T-cell (primary cell): ENCODE data around the gene ITGA7. TPM values are rescaled to one million over a fixed set of nuclear protein-coding genes. Genes with fewer than 3 reads are reported as not detected.

Source experiments
- ATAC-seq, 4 experiments: fragments of 200-7000 bp in 3 of 4; fragments of 150-1000 bp in 1 of 4; cut with Tn5 transposase; replicated peaks in 1 of 4; 1 replicate in 3 of 4; 2 replicates in 1 of 4; pipeline ENCODE4 v1.10.0; 2021; ENCODE audit warnings: moderate library complexity in 3 of 4, mild to moderate bottlenecking in 2 of 4, moderate number of reproducible peaks in 1 of 4
- CTCF ChIA-PET, 2 donors: fragments of 300-600 bp; sonication (Branson Sonifier 250); formaldehyde crosslinking; loops; one replicate each; lab custom pipeline; 2022; ENCODE audit warnings: antibody characterized with exemption in 2 of 2; lab: Charles Lee
- POLR2A ChIA-PET, 2 donors: fragments of 300-600 bp; sonication (Branson Sonifier 250); formaldehyde crosslinking; loops; one replicate each; lab custom pipeline; 2022; ENCODE audit warnings: antibody characterized with exemption in 2 of 2; lab: Charles Lee
- DNase-seq, 35 experiments: peaks; one replicate each; pipeline versions ENCODE4 v3.0.0 to v3.0.0-alpha.2; 2013 to 2023
- H3K27ac ChIP-seq: one replicate; pipeline ENCODE4 v1.5.1; 2013; ENCODE audit warnings: low read length
- H3K27me3 ChIP-seq, 2 experiments: replicated peaks in 1 of 2; 1 replicate in 1 of 2; 2 replicates in 1 of 2; pipeline versions ENCODE4 v1.6.1 to v1.7.0; 2013; ENCODE audit warnings: low read length in 1 of 2, mixed read lengths in 1 of 2; ENCODE audit not compliant: control insufficient read depth in 2 of 2, insufficient read depth in 2 of 2; ENCODE audit errors: extremely low read depth in 1 of 2
- H3K36me3 ChIP-seq, 2 donors: 1 replicate in 1 of 2; 2 replicates in 1 of 2; pipeline versions ENCODE4 v1.6.1 to v1.7.0; 2013; ENCODE audit warnings: low read length in 1 of 2; ENCODE audit not compliant: control insufficient read depth in 2 of 2, insufficient read depth in 1 of 2; ENCODE audit errors: extremely low read depth in 1 of 2
- H3K4me1 ChIP-seq, 2 experiments: 1 replicate in 1 of 2; 2 replicates in 1 of 2; pipeline versions ENCODE4 v1.6.1 to v1.7.0; 2013; ENCODE audit warnings: low read length in 2 of 2, mixed read lengths in 1 of 2; ENCODE audit not compliant: insufficient read depth in 2 of 2, control insufficient read depth in 1 of 2; ENCODE audit errors: extremely low read depth in 1 of 2
- H3K4me3 ChIP-seq, 2 donors: 1 replicate in 1 of 2; 2 replicates in 1 of 2; pipeline versions ENCODE4 v1.5.1 to v1.7.0; 2013; ENCODE audit warnings: mild to moderate bottlenecking in 2 of 2, low read length in 1 of 2, moderate library complexity in 1 of 2; ENCODE audit not compliant: control insufficient read depth in 1 of 2; ENCODE audit errors: extremely low read depth in 1 of 2
- H3K9me3 ChIP-seq: 2 replicates; pipeline ENCODE4 v1.7.0; 2013
- H3K27ac Mint-ChIP-seq, 2 donors: one replicate each; pipeline ENCODE4 v1.8.0; 2020 to 2021; ENCODE audit warnings: mild to moderate bottlenecking in 2 of 2, mixed read lengths in 2 of 2
- H3K27me3 Mint-ChIP-seq, 2 donors: one replicate each; pipeline ENCODE4 v1.8.0; 2021 to 2022; ENCODE audit warnings: mixed read lengths in 2 of 2
- H3K36me3 Mint-ChIP-seq: one replicate; pipeline ENCODE4 v1.8.0; 2021; ENCODE audit warnings: mixed read lengths
- H3K4me1 Mint-ChIP-seq, 3 donors: one replicate each; pipeline ENCODE4 v1.8.0; 2020 to 2022; ENCODE audit warnings: mixed read lengths in 3 of 3, mild to moderate bottlenecking in 1 of 3
- H3K4me3 Mint-ChIP-seq, 3 donors: one replicate each; pipeline ENCODE4 v1.8.0; 2020 to 2022; ENCODE audit warnings: mild to moderate bottlenecking in 3 of 3, mixed read lengths in 3 of 3, moderate library complexity in 3 of 3
- H3K9me3 Mint-ChIP-seq, 3 donors: one replicate each; pipeline ENCODE4 v1.8.0; 2020 to 2022; ENCODE audit warnings: mixed read lengths in 3 of 3
- WGBS: methylation state at CpG from one replicate; pipeline ENCODE4 v1.1.5; 2013; ENCODE audit warnings: missing lambda C conversion rate; ENCODE audit not compliant: insufficient coverage; 5-methylcytosine and 5-hydroxymethylcytosine counted together
- total RNA-seq, 35 experiments: library from RNA in 6 of 35; stranded (reverse) in 6 of 35; fragments of 120-200 nt in 1 of 35; gene quantifications; one replicate each; pipeline versions ENCODE4 v1.2.1 to v1.2.4 and lab custom pipeline; 2013 to 2026

Gene ITGA7
- total RNA-seq, 5 donors from 2014 or later (not counting 1 experiment from before 2014, with no cell fraction given): 2.6 to 4.6 (median 3.1) TPM

GRCh38 chr12:55699471-55700055 is 8.1 kb downstream of the ITGA7 start:
- ChIA-PET CTCF (no interaction called here), POLR2A (no interaction called here)
- no peaks in the 10 kb centered on the region for H3K36me3 ChIP-seq
- Mint-ChIP-seq H3K27ac (no peak overlapping the region), H3K4me1 (no peaks in the 10 kb centered on the region), H3K9me3 (no peaks in the 10 kb centered on the region), H3K27me3 (peaks cover 2 to 9% of the 10 kb centered on the region in 2 donors), H3K36me3 (no peaks in the 10 kb centered on the region), H3K4me3 (no peak overlapping the region)
- no peak overlapping the region for H3K4me3 ChIP-seq
- ATAC-seq: no peak
- 67% methylated on average over 3 of the region's 5 CpGs for WGBS
- peaks cover 0 to 41% of the 10 kb centered on the region in 2 experiments for H3K27me3 ChIP-seq
- H3K4me1 ChIP-seq: no peaks in the 10 kb centered on the region
- no peak overlapping the region for H3K27ac ChIP-seq
- no peaks in the 10 kb centered on the region for H3K9me3 ChIP-seq
- DNase-seq: no peak

- WGBS: no CpG with 5 or more reads among the region's 1 CpG
- Histone ChIP-seq H3K36me3 (no peaks in the 10 kb centered on the region), H3K4me3 (no peak overlapping the region), H3K9me3 (no peaks in the 10 kb centered on the region), H3K27ac (no peak overlapping the region), H3K4me1 (no peaks in the 10 kb centered on the region), H3K27me3 (peaks cover 0 to 43% of the 10 kb centered on the region in 2 experiments)
- DNase-seq (no peak), ATAC-seq (no peak)
- Mint-ChIP-seq H3K36me3 (no peaks in the 10 kb centered on the region), H3K27ac (no peak overlapping the region), H3K27me3 (peaks cover 2 to 9% of the 10 kb centered on the region in 2 donors), H3K9me3 (no peaks in the 10 kb centered on the region), H3K4me3 (no peak overlapping the region), H3K4me1 (no peaks in the 10 kb centered on the region)
- ChIA-PET CTCF (no interaction called here), POLR2A (no interaction called here)
These were observed 8.7 kb downstream of the ITGA7 start for GRCh38 chr12:55698965-55699364.

DNA sequence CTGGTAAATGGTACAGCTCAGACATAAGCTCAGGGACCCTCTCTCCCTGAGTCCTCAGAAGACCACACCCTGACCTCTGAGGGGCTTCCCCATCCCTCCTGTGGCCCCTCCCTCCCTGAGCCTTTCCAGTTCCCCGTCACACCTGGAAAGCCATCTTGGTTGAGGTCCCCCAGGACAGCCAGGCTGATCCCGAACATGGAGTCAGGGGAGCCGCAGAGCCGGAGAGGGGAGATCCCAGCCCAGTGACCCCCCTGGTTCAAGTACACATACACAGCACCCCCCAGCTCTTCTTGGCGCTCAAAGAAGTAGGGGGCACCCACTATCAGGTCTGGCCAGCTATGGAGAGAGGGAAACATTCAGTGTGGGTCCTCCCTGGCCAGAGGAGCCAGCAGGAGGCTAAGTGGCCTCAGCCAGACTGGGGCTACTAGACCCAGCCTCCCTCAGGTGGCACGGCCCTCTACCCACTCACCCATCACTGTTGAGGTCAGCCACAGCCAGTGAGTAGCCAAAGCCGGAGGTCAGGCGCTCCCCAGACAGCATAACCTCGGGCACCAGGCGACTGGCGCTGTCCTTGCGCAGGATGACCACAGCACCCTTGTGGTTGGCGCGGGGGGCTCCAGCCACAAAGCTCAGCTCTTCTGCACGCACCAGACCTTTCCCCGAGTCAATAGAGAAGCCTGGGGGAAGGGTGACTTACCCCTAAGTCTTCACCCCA is 9.3 kb downstream of the ITGA7 start:
- ChIA-PET CTCF (interaction anchor here in 1 of 2 donors (0.7 kb wide), 1 partner anchor 19 kb away, joined by 4 read pairs; no protein-coding TSS in a partner anchor), POLR2A (no interaction called here)
- 90% methylated on average over 9 of the region's 16 CpGs for WGBS
- Mint-ChIP-seq H3K27ac (no peak overlapping the region), H3K9me3 (no peaks in the 10 kb centered on the region), H3K4me1 (no peaks in the 10 kb centered on the region), H3K27me3 (peaks cover 2 to 9% of the 10 kb centered on the region in 2 donors), H3K4me3 (no peak overlapping the region), H3K36me3 (no peaks in the 10 kb centered on the region)
- Histone ChIP-seq H3K4me1 (no peaks in the 10 kb centered on the region), H3K36me3 (no peaks in the 10 kb centered on the region), H3K27ac (no peak overlapping the region), H3K4me3 (no peak overlapping the region), H3K27me3 (peaks cover 0 to 40% of the 10 kb centered on the region in 2 experiments), H3K9me3 (no peaks in the 10 kb centered on the region)
- ATAC-seq (no peak), DNase-seq (no peak)

DNA sequence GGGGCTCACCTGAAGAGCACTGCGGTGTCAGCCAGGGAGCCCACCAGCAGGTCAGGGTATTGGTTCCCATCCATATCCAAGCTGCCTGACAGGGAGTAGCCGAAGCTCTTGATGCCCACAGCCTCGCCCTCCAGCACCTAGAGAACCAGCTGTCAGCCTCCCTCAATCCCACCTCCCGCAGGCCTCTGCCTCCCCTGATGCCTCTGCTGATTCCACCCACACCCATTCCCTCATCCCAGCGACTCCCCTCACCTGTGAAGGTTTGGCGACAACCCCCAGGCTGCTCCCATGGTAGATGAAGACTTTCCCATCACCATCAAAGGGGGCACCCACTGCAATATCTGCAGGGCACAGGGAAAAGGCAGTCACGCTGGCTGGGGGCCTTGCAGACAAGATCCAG is 10.0 kb downstream of the ITGA7 start:
- no peak overlapping the region for H3K27ac Mint-ChIP-seq
- no peaks in the 10 kb centered on the region for H3K9me3 ChIP-seq
- ChIA-PET POLR2A (no interaction called here), CTCF (interaction anchor here in 1 of 2 donors (0.7 kb wide), 1 partner anchor 19 kb away, joined by 4 read pairs; no protein-coding TSS in a partner anchor)
- H3K27me3 ChIP-seq: peaks cover 0 to 36% of the 10 kb centered on the region in 2 experiments
- no peaks in the 10 kb centered on the region for H3K9me3 Mint-ChIP-seq
- H3K36me3 ChIP-seq: no peaks in the 10 kb centered on the region
- no peaks in the 10 kb centered on the region for H3K4me1 ChIP-seq
- WGBS: 86% methylated on average over 6 of the region's 7 CpGs
- H3K27me3 Mint-ChIP-seq: peaks cover 2 to 5% of the 10 kb centered on the region in 2 donors
- H3K36me3 Mint-ChIP-seq: no peaks in the 10 kb centered on the region
- H3K4me3 Mint-ChIP-seq: no peak overlapping the region
- H3K27ac ChIP-seq: no peak overlapping the region
- no peak overlapping the region for H3K4me3 ChIP-seq
- DNase-seq: no peak
- H3K4me1 Mint-ChIP-seq: no peaks in the 10 kb centered on the region
- ATAC-seq: no peak

DNA sequence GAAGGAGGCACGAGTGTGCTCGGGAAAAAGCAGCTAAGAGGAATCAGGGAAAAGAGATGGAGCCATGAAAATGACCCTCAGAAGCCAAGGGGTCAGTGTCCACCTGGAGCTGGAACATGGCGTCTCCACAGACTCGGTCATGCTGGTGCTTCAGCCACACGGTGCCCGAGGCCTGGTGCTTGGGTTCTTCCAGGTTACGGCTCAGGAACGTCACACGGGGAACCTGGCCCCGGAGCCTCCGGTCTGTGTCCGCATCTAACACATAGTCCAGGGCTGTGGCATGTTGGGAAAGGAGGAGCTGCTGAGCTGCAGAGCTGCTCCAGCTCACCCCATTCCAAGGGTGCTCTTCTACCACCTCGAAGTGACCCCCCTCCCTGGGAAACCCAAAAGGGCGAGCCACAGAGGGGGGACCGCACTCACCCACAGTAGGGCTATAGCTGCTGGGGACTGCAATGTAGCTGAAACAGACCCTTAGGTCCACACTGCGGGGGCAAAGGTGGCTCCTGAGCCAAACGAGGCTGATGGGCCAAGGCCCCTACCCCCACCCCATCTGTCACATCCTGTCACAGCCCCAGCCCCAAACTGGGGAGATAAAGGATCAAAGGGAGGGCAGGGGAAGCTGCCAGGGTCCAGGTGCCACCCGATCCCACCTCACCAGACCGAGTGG is 10.8 kb downstream of the ITGA7 start:
- Histone ChIP-seq H3K27me3 (peaks cover 0 to 34% of the 10 kb centered on the region in 2 experiments), H3K27ac (no peak overlapping the region), H3K9me3 (no peaks in the 10 kb centered on the region), H3K4me3 (no peak overlapping the region), H3K4me1 (no peaks in the 10 kb centered on the region), H3K36me3 (no peaks in the 10 kb centered on the region)
- Mint-ChIP-seq H3K4me3 (no peak overlapping the region), H3K27me3 (peaks cover 2 to 4% of the 10 kb centered on the region in 2 donors), H3K9me3 (no peaks in the 10 kb centered on the region), H3K27ac (no peak overlapping the region), H3K4me1 (no peaks in the 10 kb centered on the region), H3K36me3 (no peaks in the 10 kb centered on the region)
- ATAC-seq (no peak), DNase-seq (no peak)
- WGBS: 85% methylated on average over 14 of the region's 19 CpGs
- POLR2A ChIA-PET: no interaction called here
- CTCF ChIA-PET: no interaction called here

DNA sequence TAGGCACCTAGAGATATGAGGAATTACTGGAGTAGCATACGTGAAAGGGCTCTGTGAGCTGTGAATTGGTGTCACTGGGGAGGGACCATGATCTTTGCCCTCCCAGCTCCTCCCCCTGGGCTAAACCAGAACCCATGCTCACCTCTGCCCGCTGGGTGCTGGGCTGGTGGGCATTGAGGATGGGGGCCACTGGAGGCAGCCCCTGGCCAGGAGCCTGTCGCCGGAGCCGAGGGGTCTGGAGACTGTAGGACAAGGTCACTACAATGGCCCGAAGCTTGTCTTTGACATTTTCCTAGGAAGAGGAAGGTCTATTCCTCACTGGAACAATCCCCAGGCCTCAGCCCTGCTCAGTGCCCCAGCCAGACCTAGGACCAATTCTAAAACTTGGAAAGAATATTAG is 11.6 kb downstream of the ITGA7 start:
- no peaks in the 10 kb centered on the region for H3K9me3 ChIP-seq
- Mint-ChIP-seq H3K27ac (no peak overlapping the region), H3K4me3 (no peak overlapping the region), H3K36me3 (no peaks in the 10 kb centered on the region), H3K27me3 (peaks cover 2 to 4% of the 10 kb centered on the region in 2 donors), H3K4me1 (no peaks in the 10 kb centered on the region), H3K9me3 (no peaks in the 10 kb centered on the region)
- ChIA-PET POLR2A (no interaction called here), CTCF (no interaction called here)
- no peak for DNase-seq
- no peak overlapping the region for H3K27ac ChIP-seq
- ATAC-seq: no peak
- no peaks in the 10 kb centered on the region for H3K4me1 ChIP-seq
- no CpG with 5 or more reads among the region's 6 CpGs for WGBS
- H3K27me3 ChIP-seq: peaks cover 0 to 37% of the 10 kb centered on the region in 2 experiments
- H3K36me3 ChIP-seq: no peaks in the 10 kb centered on the region
- H3K4me3 ChIP-seq: no peak overlapping the region
